Erythroblast (primary cell): ENCODE data around the gene PIP4K2A.

Experiments used
- GATA1 ChIP-seq: IDR thresholded peaks from 2 replicates; pipeline ENCODE4 v1.6.1; 2011; ENCODE audit warnings: low read depth, mild to moderate bottlenecking, control low read depth, low read length, moderate library complexity
- POLR2A ChIP-seq: IDR thresholded peaks from 2 replicates; pipeline ENCODE4 v1.6.1; 2011; ENCODE audit warnings: mild to moderate bottlenecking, low read length

DNA sequence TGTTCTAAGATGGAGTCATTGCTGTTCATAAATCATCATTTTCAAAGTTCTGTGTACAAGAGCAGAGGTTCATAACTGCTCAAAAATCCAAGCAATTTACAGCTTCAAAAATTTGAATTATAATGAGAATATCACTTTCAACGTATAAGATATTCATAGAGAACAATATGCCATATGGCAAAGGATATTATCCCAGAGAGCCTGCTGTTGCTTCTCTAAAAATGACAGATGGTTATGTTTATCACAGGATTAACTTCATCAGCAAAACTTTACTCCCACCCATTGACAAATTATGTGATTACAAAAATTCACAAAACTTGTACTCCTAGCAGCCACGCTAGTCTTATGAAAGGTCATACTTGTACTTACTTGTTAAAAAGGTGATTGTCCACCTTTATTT lies 105.1 kb downstream of the PIP4K2A start:
- TF ChIP-seq POLR2A (no peak), GATA1 (no peak)
